ENCODE measurements around the gene ETV5. TPM values are rescaled to one million over a fixed set of nuclear protein-coding genes. Genes with fewer than 3 reads are reported as not detected.

ETV5 gene
- total and polyA plus RNA-seq, 9 of the 15 experiments (the other 6 are each of a cell fraction or from before 2014, with no cell fraction given) = 9.2 to 25.9 (median 15.9) TPM

DNA sequence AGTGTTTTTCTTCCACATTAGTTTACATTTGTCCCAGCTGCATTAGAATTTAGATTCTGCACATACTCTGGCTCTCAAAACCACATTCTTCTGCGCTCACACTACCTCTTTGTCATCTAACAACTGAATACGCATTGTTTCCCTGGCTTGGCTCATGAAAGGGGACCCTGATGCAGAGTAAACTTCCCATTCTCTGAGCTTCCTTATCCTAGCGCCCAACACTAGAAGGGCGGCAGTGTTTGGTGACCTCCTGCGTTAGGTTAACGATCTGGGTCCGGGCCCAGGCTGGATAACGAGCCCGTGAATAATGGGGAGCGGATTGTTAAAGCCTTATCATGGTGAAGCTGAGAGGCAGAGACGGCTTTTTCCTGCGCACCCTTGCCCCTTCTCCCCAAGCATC lies 63.9 kb downstream of the ETV5 start:
- peak overlapping the region; percentile 23; the same call in 1 of the 2 replicates for H3K4me2 ChIP-seq (ENCODE audit: insufficient read depth, low read length)
- H3K27ac ChIP-seq (ENCODE audit: extremely low read depth, low read depth, low read length) = no peak overlapping the region
- DNase-seq (ENCODE audit: extremely low read depth in 1 of 4, low spot score in 3 of 4) (peak in 2 of 4 experiments; percentile 19 to 41), FAIRE-seq (peak; percentile 56), ATAC-seq (peak; percentile 68)
- peaks cover 0 to 10% of the 10 kb centered on the region in 2 experiments; a peak in 2 of 5 replicates for H3K27me3 ChIP-seq (ENCODE audit: control insufficient read depth in 2 of 2, insufficient read depth in 2 of 2, low read length in 2 of 2)
- H3K4me1 ChIP-seq (replicated peaks in 1 of 2; ENCODE audit: control insufficient read depth in 2 of 2, insufficient read depth in 2 of 2, low read length in 2 of 2) = no peaks in the 10 kb centered on the region; a peak in 2 of 5 replicates
- H2AFZ ChIP-seq (ENCODE audit: low read depth, low read length) = no peak overlapping the region
- H4K20me1 ChIP-seq (replicated peaks; ENCODE audit: control insufficient read depth, insufficient read depth, low read length) = no peaks in the 10 kb centered on the region
- POLR2A ChIA-PET = interaction anchor here (0.6 to 0.8 kb wide), 4 partner anchors 9 to 232 kb away, joined by 3 to 5 read pairs (median 3); no protein-coding TSS in a partner anchor
- CTCF ChIA-PET (ENCODE audit: low intra/inter-chr PET ratio) = no interaction called here
- no peaks in the 10 kb centered on the region for H3K9me3 ChIP-seq (replicated peaks; ENCODE audit: control insufficient read depth, insufficient read depth, low read depth, low read length)
- intact Hi-C loops (cut with micrococcal nuclease) (no loop called here), in situ Hi-C loops (cut with MboI) (no loop called here)
- H3K79me2 ChIP-seq (ENCODE audit: control insufficient read depth, insufficient read depth, low read length) = no peaks in the 10 kb centered on the region
- H3K9ac ChIP-seq (ENCODE audit: insufficient read depth in 1 of 2, low read depth in 2 of 2, low read length in 2 of 2) = no peak overlapping the region
- no peak overlapping the region for H3K4me3 ChIP-seq
- H3K9me1 ChIP-seq (ENCODE audit: control insufficient read depth, insufficient read depth, low read length) = no peaks in the 10 kb centered on the region
- 8% methylated on average over 12 of the region's 12 CpGs for WGBS (ENCODE audit: insufficient coverage, low coverage, missing lambda C conversion rate)
- BruUV-seq (replicated peaks) = no TSS peak
- 0 out of 3 replicates have a peak, but pooled peaks cover 4% of the 10 kb centered on the region for H3K36me3 ChIP-seq (ENCODE audit: control insufficient read depth, insufficient read depth, low read length)
- TF ChIP-seq ZNF212 (CRISPR knock-in tag; IDR thresholded peaks at IDR 0.05) (no peak), TAF7 (tag; IDR thresholded peaks at IDR 0.05) (no peak), TRIM24 (IDR thresholded peaks at IDR 0.05) (no peak), COPS2 (conservative IDR thresholded peaks at IDR 0.05) (no peak), HMGN3 (IDR thresholded peaks at IDR 0.05; ENCODE audit: borderline replicate concordance, extremely low read depth, insufficient read length, low read depth, low read length) (no peak), TCFL5 (CRISPR knock-in tag; conservative IDR thresholded peaks at IDR 0.05) (no peak), HNRNPH1 (optimal IDR thresholded peaks at IDR 0.05; ENCODE audit: low read depth, low read length) (no peak), TAL1 (IDR thresholded peaks at IDR 0.05) (peak; percentile 48; the same call in 1 of the 2 replicates), XRCC3 (IDR thresholded peaks at IDR 0.05) (no peak), HNRNPUL1 (IDR thresholded peaks at IDR 0.05; ENCODE audit: low read length) (no peak), ZNF551 (CRISPR knock-in tag; IDR thresholded peaks at IDR 0.05) (no peak), TCF3 (CRISPR knock-in tag; IDR thresholded peaks at IDR 0.05) (peak; percentile 62), ZNF354B (CRISPR knock-in tag; IDR thresholded peaks at IDR 0.05) (no peak), ZNF165 (CRISPR knock-in tag; IDR thresholded peaks at IDR 0.05; ENCODE audit: borderline replicate concordance) (no peak), PML (IDR thresholded peaks at IDR 0.05; ENCODE audit: low read length) (no peak), RNF2 (IDR thresholded peaks at IDR 0.05) (no peak), CBFB (CRISPR knock-in tag; IDR thresholded peaks at IDR 0.05) (no peak), SP2 (IDR thresholded peaks at IDR 0.05; ENCODE audit: extremely low read depth, low read depth, low read length, poor library complexity, severe bottlenecking) (no peak), CBFA2T3 (IDR thresholded peaks at IDR 0.05) (peak; percentile 77), KLF16 (IDR thresholded peaks at IDR 0.05) (no peak), FOXJ2 (tag; IDR thresholded peaks at IDR 0.05) (no peak), ZNF444 (CRISPR knock-in tag; IDR thresholded peaks at IDR 0.05) (no peak), HDAC1 (IDR thresholded peaks at IDR 0.05) (no peak), ETV5 (CRISPR knock-in tag; IDR thresholded peaks at IDR 0.05; ENCODE audit: low read depth) (no peak), ZNF282 (CRISPR knock-in tag; IDR thresholded peaks at IDR 0.05) (no peak), E2F3 (CRISPR knock-in tag; IDR thresholded peaks at IDR 0.05) (no peak), SAP30 (IDR thresholded peaks at IDR 0.05; ENCODE audit: borderline replicate concordance, insufficient read depth, low read depth, low read length, poor library complexity, severe bottlenecking) (no peak), CBFA2T2 (conservative IDR thresholded peaks at IDR 0.05) (peak; percentile 47), POLR2A (conservative IDR thresholded peaks at IDR 0.05) (no peak)
- TF ChIP-seq, protein P1, sequence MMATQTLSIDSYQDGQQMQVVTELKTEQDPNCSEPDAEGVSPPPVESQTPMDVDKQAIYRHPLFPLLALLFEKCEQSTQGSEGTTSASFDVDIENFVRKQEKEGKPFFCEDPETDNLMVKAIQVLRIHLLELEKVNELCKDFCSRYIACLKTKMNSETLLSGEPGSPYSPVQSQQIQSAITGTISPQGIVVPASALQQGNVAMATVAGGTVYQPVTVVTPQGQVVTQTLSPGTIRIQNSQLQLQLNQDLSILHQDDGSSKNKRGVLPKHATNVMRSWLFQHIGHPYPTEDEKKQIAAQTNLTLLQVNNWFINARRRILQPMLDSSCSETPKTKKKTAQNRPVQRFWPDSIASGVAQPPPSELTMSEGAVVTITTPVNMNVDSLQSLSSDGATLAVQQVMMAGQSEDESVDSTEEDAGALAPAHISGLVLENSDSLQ (IDR thresholded peaks at IDR 0.05) = no peak

Measured in K562 (cell line).